HL-60/S4 treated with retinoic acid at 250 ng/mL for 4 days and 3 days (cell line): ENCODE measurements around the gene NAV3.

ENCODE experiments used
- in situ Hi-C: fragments of 300-500 bp; cut with MboI; formaldehyde crosslinking; loops from 2 replicates; pipeline ENCODE4 v1.7.0; 2022; ENCODE audit warnings: low sequenced_read_pairs

NAV3 gene

GRCh38 chr12:77841521-77841920 is 10.8 kb downstream of the NAV3 start:
- in situ Hi-C loops, result no loop called here

GRCh38 chr12:77842430-77842829 is 11.7 kb downstream of the NAV3 start:
- in situ Hi-C loops, result no loop called here

GRCh38 chr12:77845831-77846230 is 15.1 kb downstream of the NAV3 start:
- in situ Hi-C loops, result no loop called here

GRCh38 chr12:77847060-77847541 is 16.4 kb downstream of the NAV3 start:
- in situ Hi-C loops, result no loop called here

- in situ Hi-C loops, result no loop called here
These were observed 17.2 kb downstream of the NAV3 start for GRCh38 chr12:77847680-77848431.

GRCh38 chr12:77850129-77850528 is 19.4 kb downstream of the NAV3 start:
- in situ Hi-C loops, result no loop called here

- in situ Hi-C loops, result no loop called here
These were observed 20.0 kb downstream of the NAV3 start for GRCh38 chr12:77850698-77851097.

- in situ Hi-C loops, result no loop called here
These were observed 24.9 kb downstream of the NAV3 start for GRCh38 chr12:77855548-77855947.

- in situ Hi-C loops, result no loop called here
These were observed 30.6 kb downstream of the NAV3 start for GRCh38 chr12:77861317-77861716.

GRCh38 chr12:77865178-77865577 is 34.5 kb downstream of the NAV3 start:
- in situ Hi-C loops, result no loop called here

GRCh38 chr12:77878901-77879300 is 48.2 kb downstream of the NAV3 start:
- in situ Hi-C loops, result no loop called here

GRCh38 chr12:77882709-77883108 is 52.0 kb downstream of the NAV3 start:
- in situ Hi-C loops, result no loop called here

- in situ Hi-C loops, result no loop called here
These were observed 57.9 kb downstream of the NAV3 start for GRCh38 chr12:77888611-77889010.

- in situ Hi-C loops, result no loop called here
These were observed 60.9 kb downstream of the NAV3 start for GRCh38 chr12:77891518-77892147.

- in situ Hi-C loops, result no loop called here
These were observed 63.2 kb downstream of the NAV3 start for GRCh38 chr12:77893918-77894317.

- in situ Hi-C loops, result no loop called here
These were observed 63.9 kb downstream of the NAV3 start for GRCh38 chr12:77894556-77894955.

GRCh38 chr12:77895699-77896098 is 65.0 kb downstream of the NAV3 start:
- in situ Hi-C loops, result no loop called here

- in situ Hi-C loops, result no loop called here
These were observed 77.2 kb downstream of the NAV3 start for GRCh38 chr12:77907936-77908335.

- in situ Hi-C loops, result no loop called here
These were observed 83.4 kb downstream of the NAV3 start for GRCh38 chr12:77914081-77914488.

- in situ Hi-C loops, result no loop called here
These were observed 84.4 kb downstream of the NAV3 start for GRCh38 chr12:77915071-77915600.

- in situ Hi-C loops, result no loop called here
These were observed 85.6 kb downstream of the NAV3 start for GRCh38 chr12:77916276-77916675.

GRCh38 chr12:77918046-77918445 is 87.4 kb downstream of the NAV3 start:
- in situ Hi-C loops, result no loop called here
